ENCODE data around the gene LCN10. TPM values are rescaled to one million over a fixed set of nuclear protein-coding genes. Genes with fewer than 3 reads are reported as not detected.
"Not testable (repeated sequence)": the region's sequence is repeated elsewhere in the genome, so short reads cannot be mapped to it uniquely, and the experiment has no call there.

LCN10 gene
- polyA plus RNA-seq, 2 of the 4 experiments (the other 2 are of a cell fraction), result not detected

DNA sequence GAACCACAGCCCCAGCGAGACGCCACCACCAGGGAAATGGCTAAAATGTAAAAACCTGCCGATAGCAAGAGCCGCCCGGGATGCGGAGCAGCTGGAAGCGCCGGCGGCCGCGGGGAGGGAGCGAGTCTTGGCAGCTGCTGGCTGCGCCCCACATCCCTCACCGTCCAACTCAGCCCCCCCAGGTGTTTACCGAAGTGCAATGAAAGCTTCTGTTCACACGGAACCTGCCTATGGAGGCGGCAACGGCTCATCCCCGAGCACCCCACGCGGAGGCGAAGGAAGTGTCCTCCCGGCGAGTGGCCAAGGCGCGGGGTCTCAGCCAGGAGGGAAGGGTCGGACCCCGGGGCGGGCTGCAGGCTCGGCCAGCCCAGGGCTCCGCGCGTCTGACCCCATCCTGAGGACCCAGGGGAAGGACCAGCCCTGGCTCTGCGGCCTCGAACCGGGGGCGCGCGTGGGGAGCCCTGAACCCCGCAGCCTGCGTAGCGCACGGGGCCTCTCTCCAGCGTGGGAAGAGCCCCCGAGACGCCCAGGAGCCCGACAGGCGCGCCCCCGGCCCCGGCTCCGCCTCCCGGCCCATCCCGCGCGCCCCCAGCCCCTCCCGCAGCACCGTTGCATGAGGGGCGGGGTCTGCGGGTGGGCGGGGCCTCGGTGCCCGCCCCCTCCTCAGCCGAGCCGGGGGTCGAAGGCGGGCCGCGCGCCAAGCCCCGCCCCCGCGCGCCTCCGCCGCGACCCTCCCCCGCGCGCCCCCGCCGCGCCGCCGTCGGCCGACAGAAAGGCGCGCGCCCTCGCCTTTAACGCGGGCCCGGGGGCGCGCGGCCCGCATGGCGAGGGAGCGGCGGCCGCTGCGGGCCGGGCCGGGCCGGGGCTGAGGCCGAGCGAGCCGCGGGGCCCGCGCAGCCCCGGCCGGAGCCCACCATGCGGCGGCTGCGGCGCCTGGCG, 30.7 kb downstream of the LCN10 start, which contains the start of gene DIPK1B:
Gene DIPK1B, plus strand, starts transcription at position 822 of the 939 bp plus-strand sequence. Its CDS starts 94 bp downstream, at position 916.
- Histone ChIP-seq H3K4me3 (peak within 1 kb of the TSS; percentile 66), H3K27ac (peak within 1 kb of the TSS; percentile 83 to 91), H3K4me1 (peaks cover 32% of the 10 kb centered on the region), H3K9me3 (no peaks in the 10 kb centered on the region), H3K4me2 (peak within 1 kb of the TSS; percentile 97)
- no peak for TF ChIP-seq NFE2L2 (conservative IDR thresholded peaks at IDR 0.05; ENCODE audit: low read length)
- no peak for TF ChIP-seq RFX5 (IDR thresholded peaks at IDR 0.05)
- no peak for TF ChIP-seq POLR2AphosphoS2 (conservative IDR thresholded peaks at IDR 0.05; ENCODE audit: low read length)
- no peak for TF ChIP-seq HEYL (CRISPR knock-in tag; IDR thresholded peaks at IDR 0.05)
- TF ChIP-seq ZNF302 (CRISPR knock-in tag; IDR thresholded peaks at IDR 0.05), result no peak
- TF ChIP-seq, protein P1, sequence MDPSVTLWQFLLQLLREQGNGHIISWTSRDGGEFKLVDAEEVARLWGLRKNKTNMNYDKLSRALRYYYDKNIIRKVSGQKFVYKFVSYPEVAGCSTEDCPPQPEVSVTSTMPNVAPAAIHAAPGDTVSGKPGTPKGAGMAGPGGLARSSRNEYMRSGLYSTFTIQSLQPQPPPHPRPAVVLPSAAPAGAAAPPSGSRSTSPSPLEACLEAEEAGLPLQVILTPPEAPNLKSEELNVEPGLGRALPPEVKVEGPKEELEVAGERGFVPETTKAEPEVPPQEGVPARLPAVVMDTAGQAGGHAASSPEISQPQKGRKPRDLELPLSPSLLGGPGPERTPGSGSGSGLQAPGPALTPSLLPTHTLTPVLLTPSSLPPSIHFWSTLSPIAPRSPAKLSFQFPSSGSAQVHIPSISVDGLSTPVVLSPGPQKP (IDR thresholded peaks at IDR 0.05; ENCODE audit: low read depth, low read length), result no peak
- TF ChIP-seq KDM1A (IDR thresholded peaks at IDR 0.05; ENCODE audit: low read depth), result no peak
- TF ChIP-seq, protein P2, sequence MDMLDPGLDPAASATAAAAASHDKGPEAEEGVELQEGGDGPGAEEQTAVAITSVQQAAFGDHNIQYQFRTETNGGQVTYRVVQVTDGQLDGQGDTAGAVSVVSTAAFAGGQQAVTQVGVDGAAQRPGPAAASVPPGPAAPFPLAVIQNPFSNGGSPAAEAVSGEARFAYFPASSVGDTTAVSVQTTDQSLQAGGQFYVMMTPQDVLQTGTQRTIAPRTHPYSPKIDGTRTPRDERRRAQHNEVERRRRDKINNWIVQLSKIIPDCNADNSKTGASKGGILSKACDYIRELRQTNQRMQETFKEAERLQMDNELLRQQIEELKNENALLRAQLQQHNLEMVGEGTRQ (IDR thresholded peaks at IDR 0.05), result no peak
- no peak for TF ChIP-seq HOXA7 (CRISPR knock-in tag; IDR thresholded peaks at IDR 0.05)
- TF ChIP-seq JUN (IDR thresholded peaks at IDR 0.05), result no peak
- TF ChIP-seq MAZ (IDR thresholded peaks at IDR 0.05; ENCODE audit: borderline replicate concordance, low read depth, low read length), result no peak
- no peak for TF ChIP-seq ZSCAN20 (CRISPR knock-in tag; IDR thresholded peaks at IDR 0.05)
- TF ChIP-seq HOXB13 (CRISPR knock-in tag; IDR thresholded peaks at IDR 0.05; ENCODE audit: low read depth), result no peak
- no peak for TF ChIP-seq CBX2 (IDR thresholded peaks at IDR 0.05; ENCODE audit: borderline replicate concordance, low read depth)
- no peak for FAIRE-seq
- ChIA-PET POLR2A (interaction anchor here (4.0 kb wide), 1 partner anchor 16 kb away, joined by 30 read pairs; no protein-coding TSS in a partner anchor), CTCF (interaction anchor here (0.9 to 5.2 kb wide), 4 partner anchors 16 to 82 kb away, joined by 3 to 37 read pairs (median 3); no protein-coding TSS in a partner anchor)
- DNase-seq (ENCODE audit: low read depth in 1 of 2, low spot score in 1 of 2), result no peak
- 16% methylated on average over 30 of the region's 119 CpGs for WGBS (ENCODE audit: missing lambda C conversion rate)
- ATAC-seq, result peak; percentile 23 to 55; a peak in 5 of 6 replicates

DNA sequence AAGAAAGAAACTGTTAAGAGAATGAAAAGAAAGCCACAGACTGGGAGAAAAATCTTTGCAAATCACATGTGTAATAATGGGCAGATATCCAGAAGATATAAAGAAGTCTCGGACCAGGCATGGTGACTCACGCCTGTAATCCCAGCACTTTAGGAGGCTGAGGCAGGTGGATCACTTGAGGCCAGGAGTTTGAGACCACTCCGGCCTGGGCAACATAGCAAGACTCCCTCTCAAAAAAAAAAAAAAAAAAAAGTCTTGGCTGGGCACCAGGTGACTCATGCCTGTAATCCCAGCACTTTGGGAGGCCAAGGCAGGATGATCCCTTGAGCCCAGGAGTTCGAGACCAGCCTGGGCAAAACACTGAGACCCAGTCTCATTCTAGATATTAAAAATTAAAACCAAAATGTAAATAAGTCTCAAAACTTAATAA, 31.5 kb downstream of the LCN10 start:
- peak; percentile 26; the same call in 1 of the 2 replicates for TF ChIP-seq JUNB (IDR thresholded peaks at IDR 0.05)
- peak; percentile 31; the same call in 1 of the 2 replicates for TF ChIP-seq FOSL2 (IDR thresholded peaks at IDR 0.05)
- TF ChIP-seq FOSL2 (CRISPR knock-in tag; IDR thresholded peaks at IDR 0.05), result peak; percentile 78
- ChIA-PET POLR2A (interaction anchor here (4.0 kb wide), 1 partner anchor 16 kb away, joined by 30 read pairs; no protein-coding TSS in a partner anchor), CTCF (interaction anchor here (0.7 to 1.0 kb wide), 3 partner anchors 16 to 48 kb away, joined by 3 to 4 read pairs (median 3); no protein-coding TSS in a partner anchor)
- Histone ChIP-seq H3K4me1 (peaks cover 32% of the 10 kb centered on the region), H3K4me2 (peak overlapping the region; percentile 97), H3K4me3 (peak overlapping the region; percentile 66; the same call in 2 of the 3 replicates)
- WGBS (ENCODE audit: missing lambda C conversion rate), result 44% methylated on average over 4 of the region's 4 CpGs
- H3K9me3 ChIP-seq; FAIRE-seq; DNase-seq (ENCODE audit: low read depth in 1 of 2, low spot score in 1 of 2); H3K27ac ChIP-seq: not testable (repeated sequence)
- ATAC-seq, result peak in 1 of 2 experiments; percentile 18; a peak in 3 of 6 replicates

DNA sequence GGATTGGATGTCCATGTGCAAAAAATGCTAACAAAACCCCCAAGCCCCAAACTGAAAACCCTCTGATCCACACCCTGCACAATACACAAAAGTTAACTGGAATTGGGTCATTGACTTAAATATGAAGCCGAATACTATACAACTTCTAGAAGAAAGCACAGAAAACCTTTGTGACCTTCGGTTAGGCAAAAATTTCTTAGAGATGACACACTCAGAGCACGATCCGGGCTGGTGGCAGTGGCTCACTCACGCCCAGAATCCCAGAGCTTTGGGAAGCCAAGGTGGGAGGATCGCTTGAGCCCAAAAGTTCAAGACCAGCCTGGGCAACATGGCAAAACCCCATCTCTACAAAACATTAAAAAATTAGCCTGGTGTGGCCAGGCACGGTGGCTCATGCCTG, 32.2 kb downstream of the LCN10 start:
- Histone ChIP-seq H3K4me1 (peaks cover 32% of the 10 kb centered on the region), H3K27ac (no peak overlapping the region), H3K9me3 (no peaks in the 10 kb centered on the region), H3K4me2 (no peak overlapping the region), H3K4me3 (no peak overlapping the region)
- ChIA-PET CTCF (interaction anchor here (0.7 kb wide), 1 partner anchor 44 kb away, joined by 4 read pairs; no protein-coding TSS in a partner anchor), POLR2A (no interaction called here)
- no peak for DNase-seq (ENCODE audit: low read depth in 1 of 2, low spot score in 1 of 2)
- no peak for ATAC-seq
- no peak for FAIRE-seq
- WGBS (ENCODE audit: missing lambda C conversion rate), result 62% methylated on average over 7 of the region's 7 CpGs
- TF ChIP-seq EP300 (IDR thresholded peaks at IDR 0.05), result no peak
- no peak for TF ChIP-seq SREBF2 (IDR thresholded peaks at IDR 0.05)
- no peak for TF ChIP-seq NPAS2 (CRISPR knock-in tag; IDR thresholded peaks at IDR 0.05; ENCODE audit: borderline replicate concordance)
- TF ChIP-seq, protein P1 (IDR thresholded peaks at IDR 0.05; ENCODE audit: low read depth, low read length), result no peak
- TF ChIP-seq KDM5A (IDR thresholded peaks at IDR 0.05), result no peak
- TF ChIP-seq, protein P3, sequence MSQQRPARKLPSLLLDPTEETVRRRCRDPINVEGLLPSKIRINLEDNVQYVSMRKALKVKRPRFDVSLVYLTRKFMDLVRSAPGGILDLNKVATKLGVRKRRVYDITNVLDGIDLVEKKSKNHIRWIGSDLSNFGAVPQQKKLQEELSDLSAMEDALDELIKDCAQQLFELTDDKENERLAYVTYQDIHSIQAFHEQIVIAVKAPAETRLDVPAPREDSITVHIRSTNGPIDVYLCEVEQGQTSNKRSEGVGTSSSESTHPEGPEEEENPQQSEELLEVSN (IDR thresholded peaks at IDR 0.05; ENCODE audit: borderline replicate concordance, low read depth), result no peak
- no peak for TF ChIP-seq RAD21 (conservative IDR thresholded peaks at IDR 0.05 in 1 of 2, IDR thresholded peaks at IDR 0.05 in 1 of 2)
- TF ChIP-seq POLR2A (IDR thresholded peaks at IDR 0.05; ENCODE audit: low read length), result no peak
- TF ChIP-seq JUNB (IDR thresholded peaks at IDR 0.05), result no peak
- TF ChIP-seq, protein P4, sequence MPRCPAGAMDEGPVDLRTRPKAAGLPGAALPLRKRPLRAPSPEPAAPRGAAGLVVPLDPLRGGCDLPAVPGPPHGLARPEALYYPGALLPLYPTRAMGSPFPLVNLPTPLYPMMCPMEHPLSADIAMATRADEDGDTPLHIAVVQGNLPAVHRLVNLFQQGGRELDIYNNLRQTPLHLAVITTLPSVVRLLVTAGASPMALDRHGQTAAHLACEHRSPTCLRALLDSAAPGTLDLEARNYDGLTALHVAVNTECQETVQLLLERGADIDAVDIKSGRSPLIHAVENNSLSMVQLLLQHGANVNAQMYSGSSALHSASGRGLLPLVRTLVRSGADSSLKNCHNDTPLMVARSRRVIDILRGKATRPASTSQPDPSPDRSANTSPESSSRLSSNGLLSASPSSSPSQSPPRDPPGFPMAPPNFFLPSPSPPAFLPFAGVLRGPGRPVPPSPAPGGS (IDR thresholded peaks at IDR 0.05), result no peak
- no peak for TF ChIP-seq ZFP36 (IDR thresholded peaks at IDR 0.05; ENCODE audit: borderline replicate concordance, partially characterized antibody)
- TF ChIP-seq SMC3 (IDR thresholded peaks at IDR 0.05), result no peak

Measured in A549 (cell line).